Fibroblast of the conjunctiva (primary cell): Measurements from ENCODE around the gene SLU7.

Experiments
- DNase-seq: peaks from one replicate; pipeline ENCODE4 v3.0.0-alpha.2; 2010; ENCODE audit warnings: low read depth

The SLU7 gene

DNA sequence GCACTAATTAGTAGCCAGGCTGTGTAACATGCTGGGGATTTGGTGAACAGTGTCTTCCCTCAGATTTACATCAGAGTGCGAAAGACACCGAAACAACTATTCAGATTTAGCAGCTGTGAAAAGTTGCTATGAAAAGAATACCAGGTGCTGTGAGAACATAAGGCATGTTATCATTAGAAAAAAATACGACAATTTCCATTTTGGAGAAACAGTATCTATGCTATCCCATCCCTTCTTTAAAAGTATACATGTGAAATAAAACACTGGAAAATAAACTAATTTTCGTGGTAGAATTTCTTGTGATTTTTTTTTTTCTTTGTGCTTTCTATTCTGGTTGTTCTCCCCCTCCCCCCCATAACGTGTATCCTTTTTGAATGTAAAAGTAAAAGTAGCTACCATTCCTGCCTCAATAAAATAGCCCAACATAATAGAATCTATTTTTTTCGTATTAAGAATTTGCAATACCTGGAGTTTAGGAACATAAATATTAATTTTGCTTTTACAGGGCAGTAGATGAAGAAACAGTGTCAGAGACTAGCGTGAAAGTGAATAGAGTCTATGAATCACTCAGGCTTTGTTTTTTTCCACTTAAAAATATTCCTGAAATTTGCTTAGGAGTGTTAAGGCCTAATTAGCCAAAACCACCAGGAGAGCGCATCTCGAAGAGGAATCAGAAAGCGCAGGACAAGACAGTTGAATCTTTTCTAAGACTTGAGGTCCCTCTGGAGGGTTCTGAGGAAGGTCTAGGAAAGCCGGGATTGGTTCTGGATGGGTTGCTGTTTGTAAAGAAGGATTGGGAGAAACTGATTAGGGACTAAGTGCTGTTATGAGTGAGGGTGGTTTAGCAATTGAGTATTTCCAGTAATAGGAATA, 813 bp upstream of the SLU7 start:
- DNase-seq: no peak

DNA sequence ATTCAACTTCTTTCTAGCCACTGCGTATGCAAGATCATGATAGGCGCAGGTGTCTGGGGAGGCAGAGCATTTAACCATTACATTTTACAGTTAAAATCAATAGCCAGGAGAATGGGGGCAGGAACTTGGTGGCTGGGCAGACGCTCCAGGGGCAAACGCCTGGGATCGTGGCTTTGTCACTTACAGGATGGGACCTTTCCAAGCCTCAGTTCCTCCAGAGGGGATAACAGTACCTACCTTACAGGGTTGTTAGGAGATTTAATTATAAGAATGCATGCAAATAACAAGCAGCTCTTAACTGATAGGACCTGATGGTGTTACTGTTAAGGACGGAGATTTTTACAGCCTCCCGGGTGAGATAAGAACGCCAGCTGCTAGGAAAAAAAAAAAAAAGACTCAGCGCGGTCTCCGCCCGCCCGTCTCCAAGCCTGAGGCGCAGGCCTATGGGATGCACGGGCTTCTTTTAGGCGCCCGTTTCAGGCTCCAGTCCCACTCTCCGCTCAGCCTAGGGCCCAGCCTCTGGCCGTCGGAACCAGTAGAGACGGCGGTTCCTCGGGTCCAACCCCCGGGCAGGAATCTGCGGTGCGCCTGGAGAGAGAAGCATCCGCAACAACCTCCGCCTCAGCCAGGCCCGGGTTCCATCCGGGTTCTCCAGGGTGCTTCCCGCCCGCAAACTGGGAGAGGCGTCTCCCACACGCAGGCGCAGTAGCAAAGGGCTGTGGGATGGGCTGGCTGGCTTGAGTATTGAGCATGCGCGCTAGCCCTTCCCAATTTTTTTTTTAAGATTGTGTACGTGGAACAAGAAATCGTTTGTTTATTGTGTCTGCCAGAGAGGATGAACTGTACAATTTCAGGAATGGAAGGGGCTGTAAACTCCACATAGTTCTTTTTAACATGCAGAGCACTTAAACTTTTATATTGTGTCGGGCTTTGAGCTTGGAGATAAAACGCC, 19.2 kb downstream of the SLU7 start, which contains the start of gene FAM200C:
FAM200C (minus strand) TSS at position 653 of the 952 bp plus-strand sequence. CDS start 4,564 bp downstream, outside the sequence.
- DNase-seq: peak; percentile 91

DNA sequence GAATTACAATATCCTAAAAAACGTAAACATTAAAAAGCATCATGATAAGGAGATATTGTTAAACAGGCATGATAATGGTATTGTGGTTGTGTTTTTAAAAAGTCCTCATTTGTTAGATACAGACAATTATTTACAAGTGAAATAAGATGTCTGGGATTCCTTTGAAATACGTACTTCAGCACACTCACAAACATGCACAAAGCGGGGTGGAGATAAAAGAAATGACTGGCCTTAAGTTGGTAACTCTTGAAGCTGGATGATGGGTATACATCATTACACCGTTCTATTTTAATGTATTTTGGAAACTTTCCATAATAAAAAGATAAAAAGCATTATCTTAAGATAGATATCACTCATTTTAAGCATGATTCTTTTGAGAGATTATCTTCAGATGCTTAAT, 20.1 kb downstream of the SLU7 start:
- no peak for DNase-seq

DNA sequence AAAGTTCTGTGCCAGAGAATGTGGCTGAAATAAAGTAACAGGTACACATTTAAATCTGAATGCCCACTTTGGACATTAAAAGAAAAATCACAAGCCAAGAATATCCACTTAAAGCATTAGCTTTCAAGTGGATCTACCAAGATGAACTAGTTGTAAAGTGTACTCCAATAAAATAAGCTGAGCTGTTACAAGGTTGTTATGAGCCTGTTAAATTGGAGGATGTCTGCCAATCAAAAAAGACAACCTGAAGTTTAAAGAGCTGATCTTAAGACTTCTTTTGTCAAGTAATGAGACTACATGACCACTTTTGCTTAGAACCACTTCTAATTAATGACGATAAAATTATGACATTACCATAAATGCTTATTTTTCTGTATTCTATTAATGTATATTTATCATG, 21.4 kb downstream of the SLU7 start:
- no peak for DNase-seq

DNA sequence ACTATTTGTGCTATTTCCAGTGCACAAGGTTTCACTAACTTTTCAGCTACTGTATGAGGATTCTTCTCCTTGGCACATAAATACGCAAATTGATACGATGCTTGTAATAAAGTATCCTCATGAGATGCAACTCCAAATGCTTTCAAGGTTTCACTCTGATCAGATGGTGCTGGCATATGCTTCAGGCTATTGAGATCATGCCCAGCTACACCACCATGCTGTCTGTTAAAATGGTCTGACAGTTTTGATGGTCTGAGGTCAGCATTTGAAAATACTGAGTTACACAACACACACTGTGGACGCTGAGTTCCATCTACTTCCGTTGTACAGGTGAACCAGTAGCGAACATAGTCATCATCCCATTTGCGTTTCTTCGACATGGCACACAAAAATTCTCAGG, 23.8 kb downstream of the SLU7 start:
- no peak for DNase-seq

DNA sequence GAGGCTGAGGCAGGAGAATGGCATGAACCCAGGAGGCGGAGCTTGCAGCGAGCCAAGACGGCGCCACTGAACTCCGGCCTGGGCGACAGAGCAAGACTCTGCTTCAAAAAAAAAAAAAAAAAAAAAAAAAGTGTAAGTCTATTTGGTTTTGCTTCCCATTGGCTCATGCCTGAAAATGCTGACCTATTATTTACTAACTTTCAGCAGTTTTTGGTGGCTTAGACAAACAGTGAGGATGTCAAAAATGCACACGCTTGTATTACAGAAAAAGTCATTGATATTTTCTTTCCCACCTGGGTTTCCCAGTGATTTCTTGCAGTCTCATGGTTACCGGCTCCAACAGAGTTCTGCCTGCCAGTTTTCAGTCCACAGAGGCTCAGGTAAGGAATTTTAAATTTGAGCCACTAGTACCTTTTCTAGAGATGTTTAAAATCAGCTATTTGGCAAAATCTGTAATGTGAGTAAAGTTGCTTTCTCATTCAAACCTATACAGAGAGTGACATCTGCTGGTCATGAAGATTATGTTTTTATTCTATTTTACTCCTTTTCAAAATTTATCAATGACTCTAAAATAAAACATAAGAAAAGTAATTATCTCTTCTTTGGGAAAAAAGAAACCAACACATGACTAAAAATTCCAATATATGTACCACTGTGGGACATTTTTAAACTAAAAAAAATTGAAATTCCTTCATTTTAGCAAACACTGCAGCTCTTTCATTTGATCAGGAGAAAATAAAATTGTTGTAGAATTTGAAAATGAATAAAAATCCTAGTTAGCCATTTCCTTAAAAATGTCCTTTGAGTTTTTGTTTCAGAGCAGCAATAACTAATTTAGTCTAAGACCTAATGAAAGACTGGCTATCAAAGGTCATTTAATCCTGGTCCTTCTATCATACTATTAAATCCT, 27.8 kb downstream of the SLU7 start:
- no peak for DNase-seq

DNA sequence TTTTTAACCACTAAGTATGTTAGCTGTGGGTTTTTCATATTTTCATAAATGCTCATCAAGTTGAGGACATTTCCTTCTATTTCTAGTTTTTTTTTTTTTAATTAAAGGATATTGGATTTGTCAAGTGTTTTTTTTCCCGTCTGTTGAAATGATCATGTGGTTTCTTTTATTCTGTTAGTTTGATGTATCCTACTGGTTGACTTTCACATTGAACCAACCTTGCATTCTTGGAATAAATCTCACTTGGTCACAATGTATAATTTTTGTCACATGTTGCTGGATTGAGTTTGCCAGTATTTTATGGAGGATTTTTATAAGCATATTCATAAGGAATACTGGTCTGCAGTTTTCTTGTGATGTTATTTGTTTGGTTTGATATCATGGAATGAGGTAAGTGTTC, 31.4 kb downstream of the SLU7 start:
- no peak for DNase-seq

DNA sequence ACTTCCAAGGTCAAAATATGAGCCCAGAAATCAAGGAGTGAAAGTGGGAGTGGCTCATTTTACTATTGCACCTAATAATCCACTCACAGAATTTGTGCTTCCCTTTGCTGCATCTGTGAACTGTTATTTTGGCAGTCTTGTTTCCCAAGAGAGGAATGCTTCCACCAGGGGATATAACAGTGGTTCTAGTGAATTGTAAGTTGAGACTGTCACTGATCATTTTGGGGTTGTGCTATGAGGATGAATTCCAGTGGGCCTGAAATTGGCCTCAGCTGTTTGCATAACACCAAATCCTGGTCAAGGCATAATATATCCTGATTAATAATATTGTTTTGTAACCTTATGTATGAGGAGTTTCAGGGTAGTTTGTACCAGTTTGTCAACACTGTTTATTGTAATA, 33.4 kb downstream of the SLU7 start:
- DNase-seq: no peak

DNA sequence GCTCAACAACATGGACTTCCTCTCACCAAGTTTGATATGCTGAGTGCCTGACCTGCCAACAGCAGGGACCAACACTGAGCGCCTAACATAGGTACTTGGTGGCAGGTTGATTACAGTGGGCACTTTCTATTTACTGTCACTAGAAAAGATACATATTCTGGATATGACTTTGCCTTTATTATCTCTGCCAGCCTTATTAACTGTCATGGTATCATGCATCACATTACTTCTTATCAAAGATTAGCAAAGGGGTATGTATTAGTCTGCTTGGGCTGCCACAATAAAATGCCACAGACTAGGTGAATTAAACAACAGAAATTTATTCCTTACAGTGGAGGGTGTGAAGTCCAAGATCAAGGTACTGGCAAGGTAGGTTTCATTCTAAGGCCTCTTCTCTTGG, 34.2 kb downstream of the SLU7 start:
- no peak for DNase-seq

DNA sequence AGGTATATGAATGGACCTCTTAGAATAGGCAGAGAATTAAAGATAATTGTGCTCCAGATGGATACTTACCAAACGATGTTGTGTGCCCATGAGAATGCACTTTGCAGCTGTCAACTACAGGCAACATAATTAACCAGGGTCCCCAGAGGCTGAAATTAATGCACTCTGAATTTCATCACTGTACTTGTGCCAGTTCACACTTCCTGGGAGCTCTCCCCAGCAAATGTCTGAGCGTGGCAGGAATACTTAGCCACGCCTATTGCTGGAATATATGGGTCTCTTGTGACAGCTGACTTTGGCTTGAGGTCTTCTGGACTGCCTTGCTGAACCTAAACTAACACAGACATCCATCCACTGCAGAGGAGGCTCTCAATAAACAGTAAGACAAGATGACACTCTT, 36.5 kb downstream of the SLU7 start:
- DNase-seq: no peak

DNA sequence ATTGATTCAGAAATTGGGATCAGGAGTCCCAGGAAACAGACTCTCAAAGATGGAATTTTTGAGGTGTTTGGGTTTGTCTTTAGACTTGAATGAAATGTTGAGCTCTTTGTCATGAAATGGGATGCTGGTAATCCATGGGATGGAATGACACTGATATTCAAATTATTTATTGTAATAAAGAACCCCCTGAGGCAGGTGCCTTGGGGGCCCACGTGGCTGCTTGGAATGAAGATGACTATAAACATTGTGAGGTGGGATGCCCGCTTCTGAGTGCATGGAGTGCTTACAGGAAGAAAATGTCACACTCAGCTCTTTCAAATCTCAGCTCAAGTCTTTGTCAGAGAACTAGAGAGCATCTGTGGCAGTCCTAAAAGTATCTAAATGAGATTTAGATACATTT, 38.8 kb downstream of the SLU7 start:
- no peak for DNase-seq

DNA sequence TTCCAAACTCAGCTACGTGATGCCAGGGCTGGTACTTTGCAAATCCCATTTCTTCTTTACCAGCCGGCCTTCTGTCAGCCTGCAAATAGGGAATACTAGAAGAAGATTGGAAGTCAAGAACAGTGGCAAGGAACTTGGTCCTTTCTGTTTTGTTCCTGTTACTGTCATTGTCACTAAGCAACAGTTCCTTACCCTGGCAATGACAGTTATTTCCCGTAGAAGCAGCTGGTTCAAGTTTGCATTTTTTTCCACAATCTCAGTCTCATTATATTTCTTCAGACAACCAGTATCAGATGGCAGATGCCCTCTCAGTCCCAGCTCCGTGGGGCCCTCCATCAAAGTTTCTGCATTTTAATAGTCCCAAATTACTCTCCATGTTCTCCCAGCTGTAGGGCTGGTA, 39.4 kb downstream of the SLU7 start:
- DNase-seq: no peak

DNA sequence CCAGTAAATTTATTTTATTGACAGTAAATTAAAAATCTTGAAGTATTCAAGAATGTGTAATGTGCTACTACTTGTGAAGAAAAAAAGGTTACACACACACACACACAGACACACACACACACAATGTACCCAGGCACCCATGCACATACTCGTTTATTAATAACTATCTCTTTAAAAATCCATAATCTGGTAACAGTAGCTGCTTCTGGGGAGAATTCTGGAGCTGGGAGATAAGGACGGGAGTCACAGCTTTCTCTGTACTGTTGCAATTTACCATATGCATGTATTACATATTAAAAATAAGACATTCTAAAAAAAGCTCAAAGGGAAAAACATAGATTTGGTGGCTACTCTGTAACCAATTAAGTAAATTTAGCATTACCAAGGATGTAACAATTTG, 40.6 kb downstream of the SLU7 start:
- DNase-seq: no peak

DNA sequence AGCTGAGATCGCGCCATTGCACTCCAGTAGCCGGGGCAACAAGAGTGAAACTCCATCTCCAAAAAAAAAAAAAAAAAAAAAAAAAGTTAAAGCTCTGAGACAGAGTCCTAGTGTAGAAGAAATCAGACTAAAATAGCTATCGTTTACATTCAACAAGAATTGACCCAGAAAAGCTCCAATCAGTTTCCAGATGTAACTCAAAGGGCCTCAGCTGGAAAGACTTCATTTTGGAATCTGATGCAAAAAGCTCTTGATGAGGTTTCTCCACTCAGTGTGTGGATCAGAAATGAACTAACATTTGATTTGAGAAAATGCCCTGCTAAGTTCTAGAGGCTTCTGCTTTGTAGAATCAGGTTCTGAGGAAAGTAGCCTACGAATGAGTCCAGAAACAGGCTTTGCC, 41.2 kb downstream of the SLU7 start:
- DNase-seq: no peak

DNA sequence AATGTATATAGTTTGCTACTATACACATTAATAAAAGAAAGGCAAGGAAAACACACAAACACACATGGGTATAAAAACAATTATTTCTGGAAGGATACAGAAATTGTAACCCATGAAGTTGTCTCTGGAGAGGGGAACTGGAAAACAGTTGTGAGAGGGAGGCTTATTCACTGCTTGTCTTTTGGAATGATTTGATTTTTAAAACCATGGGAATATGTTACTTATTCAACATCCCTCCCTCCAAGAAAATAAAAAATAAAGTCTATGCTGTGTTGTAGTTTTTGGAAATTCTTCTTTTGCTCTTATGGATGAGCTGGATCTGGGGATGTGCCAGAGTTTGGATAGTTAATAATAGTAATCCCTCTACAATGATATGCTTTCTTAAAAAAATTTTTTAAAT, 42.5 kb downstream of the SLU7 start:
- DNase-seq: no peak

DNA sequence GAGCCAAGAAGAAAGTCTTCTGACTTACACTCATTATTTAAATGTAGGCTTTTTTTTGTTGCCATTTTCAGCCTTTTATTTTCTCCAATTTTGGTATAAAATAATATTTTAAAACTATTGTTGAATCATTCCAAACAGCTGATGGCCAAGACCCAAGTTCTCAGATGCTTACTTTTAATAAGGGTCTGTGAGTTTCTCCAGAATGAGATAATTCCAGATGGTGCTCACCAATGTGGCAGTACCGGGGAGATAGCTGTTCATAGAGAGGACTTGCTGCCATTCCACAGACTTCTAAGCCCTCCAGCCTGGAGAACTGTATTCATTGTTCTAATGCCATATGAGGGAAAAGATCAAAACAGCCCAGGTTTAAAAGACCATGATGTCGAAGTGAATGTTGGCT, 43.2 kb downstream of the SLU7 start:
- DNase-seq: no peak

DNA sequence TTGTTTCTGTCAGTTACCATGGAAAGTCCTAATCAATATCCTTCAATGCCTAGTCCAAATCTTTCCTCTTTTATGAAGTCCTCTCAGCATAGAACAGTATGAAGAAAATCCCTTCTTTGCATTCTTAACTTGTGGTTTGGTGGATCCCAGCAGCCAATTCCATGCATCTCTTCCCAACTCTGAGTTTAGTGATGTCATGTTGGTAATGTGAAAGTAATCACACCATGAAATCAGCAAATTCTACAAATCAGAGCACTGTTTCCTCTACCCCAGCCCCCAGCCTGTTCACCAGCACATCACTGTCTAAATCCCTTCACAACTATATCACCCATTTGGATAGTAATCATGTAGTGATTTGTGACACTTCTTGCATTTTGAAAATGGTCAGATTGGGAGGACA, 43.7 kb downstream of the SLU7 start:
- DNase-seq: no peak

DNA sequence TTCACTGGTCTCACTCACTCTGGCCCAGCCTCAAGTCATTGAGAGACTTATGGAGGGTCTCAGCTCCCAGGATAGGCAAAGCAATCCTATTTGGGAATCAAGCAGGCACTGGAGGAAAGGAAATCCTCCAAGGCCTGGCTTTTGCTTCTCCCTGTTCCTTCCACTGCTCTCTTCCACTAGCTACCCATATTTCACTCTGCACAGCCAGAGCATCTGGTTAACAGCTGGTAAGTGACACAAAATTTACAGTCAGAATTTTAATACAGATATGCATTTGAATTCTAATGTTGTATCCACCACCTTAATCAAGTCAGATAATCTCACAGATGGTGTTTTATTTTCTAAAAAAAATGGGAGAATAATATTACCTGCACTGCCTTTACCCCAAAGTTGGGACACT, 47.6 kb downstream of the SLU7 start:
- DNase-seq: no peak

DNA sequence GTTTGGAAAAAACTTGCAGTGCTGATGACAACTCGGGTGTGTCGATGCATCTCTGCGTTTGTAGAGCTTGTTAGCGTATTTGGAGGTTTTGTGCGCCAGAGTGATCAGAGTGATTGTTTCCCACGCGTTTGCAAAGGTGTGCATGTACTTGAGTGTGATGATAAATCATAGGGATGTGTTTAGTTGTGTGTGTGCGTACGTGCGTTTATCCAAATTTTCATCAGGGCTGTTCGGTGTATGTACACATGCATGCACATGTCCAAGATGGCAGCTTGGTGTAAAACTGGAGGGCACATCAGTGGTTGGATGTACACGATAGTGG, 48.2 kb downstream of the SLU7 start:
- no peak for DNase-seq

DNA sequence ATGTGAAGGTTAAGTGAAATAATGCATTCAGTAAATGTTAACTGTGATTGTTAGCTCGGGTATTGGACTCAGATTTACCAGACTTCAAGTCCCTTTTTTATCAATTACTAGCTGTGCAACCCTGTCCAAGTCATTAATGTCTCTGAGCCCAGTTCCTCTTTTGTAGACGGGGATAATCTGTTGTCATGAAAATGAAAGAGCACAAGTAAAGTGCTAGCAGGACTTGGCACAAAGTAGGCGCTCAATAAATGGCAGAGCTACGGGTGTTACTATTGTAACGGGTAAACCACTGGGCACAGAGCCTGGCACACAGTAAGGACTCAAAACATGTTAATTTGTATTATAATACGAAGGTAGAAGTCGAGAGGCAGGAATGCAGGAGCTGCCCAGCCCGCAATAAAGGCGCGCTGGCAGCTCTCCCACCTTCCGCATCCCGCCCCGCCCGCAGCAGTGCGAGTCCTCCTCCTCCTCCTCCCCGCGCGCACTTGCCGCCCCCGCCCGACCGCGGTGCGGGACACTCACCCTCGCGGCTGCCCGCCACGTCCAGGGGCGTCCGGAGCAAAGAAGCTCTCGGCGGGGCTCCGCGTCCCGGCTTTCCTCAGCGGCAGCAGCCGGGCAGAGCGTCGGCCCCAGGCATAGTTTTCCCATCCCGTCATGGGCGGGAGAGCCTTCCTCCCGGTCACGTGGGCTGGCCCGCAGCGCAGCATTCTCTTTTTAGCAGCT, 48.7 kb downstream of the SLU7 start, which contains the start of gene C1QTNF2:
C1QTNF2 (minus strand) TSS at position 637 of the 723 bp plus-strand sequence. CDS start 15,615 bp downstream, outside the sequence.
- DNase-seq: peak; percentile 29

DNA sequence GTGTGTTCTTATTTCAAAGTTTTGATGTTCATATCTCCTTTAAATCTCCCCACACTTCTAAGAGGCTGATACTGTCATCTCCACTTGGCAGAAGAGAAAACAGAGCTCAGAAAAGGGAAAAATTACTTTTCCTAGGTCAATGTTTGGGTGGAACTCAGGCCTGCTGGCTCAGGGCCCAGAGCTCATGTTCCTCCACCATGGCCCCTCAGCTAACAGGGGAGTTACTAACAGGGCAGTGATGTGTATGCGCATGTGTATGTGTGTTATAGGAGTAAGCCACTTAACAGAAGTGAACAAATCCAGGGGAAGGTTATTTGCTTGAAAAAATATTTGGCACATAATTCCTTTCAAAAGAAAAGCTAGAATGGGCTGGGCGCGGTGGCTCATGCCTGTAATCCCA, 51.0 kb downstream of the SLU7 start:
- DNase-seq: no peak
